ENCODE data around the gene EXOC4.

EXOC4 gene

GRCh38 chr7:134081695-134082094 lies 828.8 kb downstream of the EXOC4 start:
- no peak for DNase-seq (ENCODE audit: low spot score)

- peak; percentile 63 for DNase-seq (ENCODE audit: low spot score)
Observed at GRCh38 chr7:134083766-134084487, 831.0 kb downstream of the EXOC4 start.

GRCh38 chr7:134084488-134085144 lies 831.7 kb downstream of the EXOC4 start:
- no peak for DNase-seq (ENCODE audit: low spot score)

- DNase-seq (ENCODE audit: low spot score): no peak
Observed at GRCh38 chr7:134085311-134085710, 832.4 kb downstream of the EXOC4 start.

- DNase-seq (ENCODE audit: low spot score): no peak
Observed at GRCh38 chr7:134086998-134087735, 834.3 kb downstream of the EXOC4 start.

- DNase-seq (ENCODE audit: low spot score): no peak
Observed at GRCh38 chr7:134088199-134088598, 835.3 kb downstream of the EXOC4 start.

- no peak for DNase-seq (ENCODE audit: low spot score)
Observed at GRCh38 chr7:134089446-134089845, 836.6 kb downstream of the EXOC4 start.

GRCh38 chr7:134098072-134098471 lies 845.2 kb downstream of the EXOC4 start:
- no peak for DNase-seq (ENCODE audit: low spot score)

- DNase-seq (ENCODE audit: low spot score): no peak
Observed at GRCh38 chr7:134101716-134102115, 848.8 kb downstream of the EXOC4 start.

- DNase-seq (ENCODE audit: low spot score): no peak
Observed at GRCh38 chr7:134104166-134104565, 851.3 kb downstream of the EXOC4 start.

GRCh38 chr7:134105841-134106240 lies 853.0 kb downstream of the EXOC4 start:
- no peak for DNase-seq (ENCODE audit: low spot score)

- no peak for DNase-seq (ENCODE audit: low spot score)
Observed at GRCh38 chr7:134108802-134109201, 855.9 kb downstream of the EXOC4 start.

GRCh38 chr7:134113655-134114054 lies 860.8 kb downstream of the EXOC4 start:
- no peak for DNase-seq (ENCODE audit: low spot score)

GRCh38 chr7:134114992-134115391 lies 862.1 kb downstream of the EXOC4 start:
- DNase-seq (ENCODE audit: low spot score): no peak
